GM23338 (cell line): ENCODE results near the gene CLDN24. TPM values are rescaled to one million over a fixed set of nuclear protein-coding genes. Genes with fewer than 3 reads are reported as not detected.

Experiments
- ATAC-seq: fragments of 200-7000 bp; cut with Tn5 transposase; 3 replicates; pipeline ENCODE4 v1.9.1; 2020
- DNase-seq: peaks from one replicate; pipeline ENCODE4 v3.0.0-alpha.2; 2015; ENCODE audit warnings: low spot score
- H2AFZ ChIP-seq: fragments of 200-600 bp; sonication (generic); 2 replicates; pipeline ENCODE4 v1.8.0; 2016; ENCODE audit warnings: antibody characterized with exemption, mild to moderate bottlenecking, moderate library complexity
- H3F3A ChIP-seq: fragments of 200-600 bp; sonication (generic); replicated peaks from 2 replicates; pipeline ENCODE4 v1.8.0; 2017; ENCODE audit warnings: antibody characterized with exemption, mixed run types, low read depth
- H3K27ac ChIP-seq: fragments of 200-600 bp; sonication (generic); 2 replicates; pipeline ENCODE4 v1.6.1; 2016; ENCODE audit warnings: low read depth
- H3K27me3 ChIP-seq: fragments of 200-600 bp; sonication (generic); 2 replicates; pipeline ENCODE4 v1.8.0; 2016; ENCODE audit warnings: mild to moderate bottlenecking, mixed run types, moderate library complexity; ENCODE audit not compliant: insufficient read depth
- H3K36me3 ChIP-seq: fragments of 200-600 bp; sonication (generic); 2 replicates; pipeline ENCODE4 v1.8.0; 2016; ENCODE audit warnings: mild to moderate bottlenecking; ENCODE audit not compliant: insufficient read depth
- H3K4me1 ChIP-seq: fragments of 200-600 bp; sonication (generic); 2 replicates; pipeline ENCODE4 v1.8.0; 2016; ENCODE audit warnings: mild to moderate bottlenecking, moderate library complexity; ENCODE audit not compliant: insufficient read depth
- H3K4me2 ChIP-seq: fragments of 200-600 bp; sonication (generic); 2 replicates; pipeline ENCODE4 v1.7.1; 2017; ENCODE audit warnings: mixed run types
- H3K4me3 ChIP-seq: fragments of 200-600 bp; sonication (generic); 2 replicates; pipeline ENCODE4 v1.6.1; 2016; ENCODE audit warnings: mixed run types
- H3K79me2 ChIP-seq: fragments of 200-600 bp; sonication (generic); replicated peaks from 2 replicates; pipeline ENCODE4 v1.8.0; 2017; ENCODE audit warnings: mild to moderate bottlenecking; ENCODE audit not compliant: insufficient read depth
- H3K9me2 ChIP-seq: fragments of 200-600 bp; sonication (generic); 2 replicates; pipeline ENCODE4 v1.8.0; 2017; ENCODE audit not compliant: insufficient read depth
- H4K20me1 ChIP-seq: fragments of 200-600 bp; sonication (generic); replicated peaks from 2 replicates; pipeline ENCODE4 v1.8.0; 2017; ENCODE audit warnings: mild to moderate bottlenecking; ENCODE audit not compliant: insufficient read depth
- H3K27ac Mint-ChIP-seq: 2 replicates; pipeline ENCODE4 v1.8.0; 2020; ENCODE audit warnings: inconsistent platforms, mild to moderate bottlenecking, moderate library complexity, mixed read lengths
- H3K27me3 Mint-ChIP-seq: 3 replicates; pipeline ENCODE4 v1.8.0; 2022; ENCODE audit warnings: low read depth, mild to moderate bottlenecking, moderate library complexity, mixed read lengths, inconsistent platforms; ENCODE audit not compliant: insufficient read depth, poor library complexity
- H3K36me3 Mint-ChIP-seq: 3 replicates; pipeline ENCODE4 v1.8.0; 2021; ENCODE audit warnings: low read depth, mild to moderate bottlenecking, inconsistent platforms, moderate library complexity, mixed read lengths
- H3K4me1 Mint-ChIP-seq: 3 replicates; pipeline ENCODE4 v1.8.0; 2020; ENCODE audit warnings: mild to moderate bottlenecking, inconsistent platforms, mixed read lengths
- H3K4me3 Mint-ChIP-seq: 3 replicates; pipeline ENCODE4 v1.8.0; 2021; ENCODE audit warnings: moderate library complexity, mild to moderate bottlenecking, inconsistent platforms, mixed read lengths
- H3K9me3 Mint-ChIP-seq: 3 replicates; pipeline ENCODE4 v1.8.0; 2020; ENCODE audit warnings: moderate library complexity, mild to moderate bottlenecking, inconsistent platforms, mixed read lengths
- CTCF ChIP-seq, 2 experiments: fragments of 200-600 bp in 1 of 2; sonication (generic) in 1 of 2; conservative IDR thresholded peaks; 2 replicates each; pipeline versions ENCODE4 v1.5.1 to v1.6.1; 2016 to 2017; ENCODE audit warnings: antibody characterized with exemption in 2 of 2, low read depth in 2 of 2, mild to moderate bottlenecking in 2 of 2, moderate library complexity in 1 of 2
- ETS1 ChIP-seq: IDR thresholded peaks from 2 replicates; pipeline ENCODE4 v1.6.1; 2016; ENCODE audit warnings: antibody characterized with exemption
- EZH2 ChIP-seq: fragments of 200-600 bp; sonication (generic); IDR thresholded peaks from one replicate; pipeline ENCODE4 v1.8.0; 2017; ENCODE audit warnings: antibody characterized with exemption, mild to moderate bottlenecking, low read depth; ENCODE audit not compliant: unreplicated experiment
- EZH2phosphoT487 ChIP-seq: fragments of 200-600 bp; sonication (generic); IDR thresholded peaks from one replicate; pipeline ENCODE4 v1.8.1; 2018; ENCODE audit warnings: antibody characterized with exemption; ENCODE audit not compliant: unreplicated experiment
- JUNB ChIP-seq: IDR thresholded peaks from one replicate; pipeline ENCODE4 v1.6.1; 2016; ENCODE audit warnings: antibody characterized with exemption; ENCODE audit not compliant: unreplicated experiment
- NANOG ChIP-seq: IDR thresholded peaks from 2 replicates; pipeline ENCODE4 v1.6.1; 2016; ENCODE audit warnings: antibody characterized with exemption, borderline replicate concordance
- POLR2AphosphoS5 ChIP-seq: IDR thresholded peaks from 2 replicates; pipeline ENCODE4 v1.6.1; 2016; ENCODE audit warnings: antibody characterized with exemption, low read depth
- REST ChIP-seq: IDR thresholded peaks from one replicate; pipeline ENCODE4 v1.6.1; 2018; ENCODE audit warnings: antibody characterized with exemption; ENCODE audit not compliant: unreplicated experiment
- STAT1 ChIP-seq: IDR thresholded peaks from one replicate; pipeline ENCODE4 v1.6.1; 2016; ENCODE audit warnings: antibody characterized with exemption; ENCODE audit not compliant: unreplicated experiment
- ZNF114 ChIP-seq: fragments of 250-450 bp; sonication (Bioruptor Pico); IDR thresholded peaks from 2 replicates; pipeline ENCODE4 v1.5.0; 2020; ENCODE audit warnings: mild to moderate bottlenecking, moderate library complexity
- ZNF331 ChIP-seq: fragments of 250-450 bp; sonication (Bioruptor Pico); IDR thresholded peaks from 2 replicates; pipeline ENCODE4 v1.5.0; 2020; ENCODE audit warnings: low read depth, mild to moderate bottlenecking, moderate library complexity
- ZNF462 ChIP-seq: fragments of 250-450 bp; sonication (Bioruptor Pico); IDR thresholded peaks from 2 replicates; pipeline ENCODE4 v1.5.0; 2020; ENCODE audit warnings: mild to moderate bottlenecking, moderate library complexity
- polyA plus RNA-seq: library from polyadenylated mRNA; unstranded; fragments of >200 nt; fragmentation: Nextera tagmentation; extraction: Ambion mirVana; gene quantifications from 2 replicates; pipeline ENCODE4 v1.2.1, GENCODE V29; 2016
- total RNA-seq: library from RNA; depleted of rRNA; stranded (reverse); fragments of >200 nt; shearing (Covaris generic); gene quantifications from 2 replicates; pipeline ENCODE4 v1.2.3, GENCODE V29; 2014

CLDN24 gene
- total and polyA plus RNA-seq, 2 experiments from 2014 or later: not detected

- no peak for TF ChIP-seq EZH2phosphoT487
- TF ChIP-seq EZH2: no peak
- TF ChIP-seq JUNB: no peak
- no peak for TF ChIP-seq ZNF331 (CRISPR knock-in tag)
These were observed 34.1 kb upstream of the CLDN24 start (continued) for GRCh38 chr4:183356173-183356830.

- DNase-seq (no peak), ATAC-seq (no peak)
- Mint-ChIP-seq H3K9me3 (no peaks in the 10 kb centered on the region; the same call in none of the 3 replicates), H3K27ac (no peak overlapping the region), H3K4me1 (peaks cover 3% of the 10 kb centered on the region), H3K4me3 (no peak overlapping the region), H3K36me3 (no peaks in the 10 kb centered on the region), H3K27me3 (peaks cover 2% of the 10 kb centered on the region)
- Histone ChIP-seq H3K36me3 (no peaks in the 10 kb centered on the region), H3K4me2 (no peak overlapping the region), H2AFZ (no peak overlapping the region), H3K79me2 (no peaks in the 10 kb centered on the region), H3K4me1 (no peaks in the 10 kb centered on the region), H3K9me2 (no peaks in the 10 kb centered on the region), H3K4me3 (no peak overlapping the region), H3K27ac (no peak overlapping the region), H3F3A (no peaks in the 10 kb centered on the region), H3K27me3 (no peaks in the 10 kb centered on the region), H4K20me1 (no peaks in the 10 kb centered on the region)
- TF ChIP-seq REST (no peak), NANOG (no peak), ETS1 (no peak), CTCF (conservative IDR thresholded peaks at IDR 0.05; ENCODE audit: low read depth in 2 of 2) (no peak), ZNF462 (CRISPR knock-in tag) (no peak), ZNF114 (CRISPR knock-in tag) (no peak), STAT1 (no peak), ZNF331 (CRISPR knock-in tag) (no peak), POLR2AphosphoS5 (no peak), EZH2 (no peak), EZH2phosphoT487 (no peak)
These were observed 33.2 kb upstream of the CLDN24 start for GRCh38 chr4:183355405-183355804.
